ENCODE data around the gene IL2RA.

DNA sequence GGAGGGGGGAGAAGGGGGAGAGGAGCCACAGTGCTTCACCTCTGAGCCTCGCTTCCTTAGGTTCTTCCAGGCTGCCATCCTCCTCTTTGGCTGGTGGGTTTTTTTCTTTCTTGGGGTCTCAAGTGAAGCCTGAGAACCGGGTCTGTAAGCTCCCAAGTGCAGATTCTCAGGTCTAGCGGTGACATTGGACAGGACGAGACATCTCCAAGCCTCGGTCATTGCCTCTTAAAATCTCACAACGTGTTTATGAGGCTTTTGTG is 84.0 kb downstream of the IL2RA start:
- TF ChIP-seq, protein P1, sequence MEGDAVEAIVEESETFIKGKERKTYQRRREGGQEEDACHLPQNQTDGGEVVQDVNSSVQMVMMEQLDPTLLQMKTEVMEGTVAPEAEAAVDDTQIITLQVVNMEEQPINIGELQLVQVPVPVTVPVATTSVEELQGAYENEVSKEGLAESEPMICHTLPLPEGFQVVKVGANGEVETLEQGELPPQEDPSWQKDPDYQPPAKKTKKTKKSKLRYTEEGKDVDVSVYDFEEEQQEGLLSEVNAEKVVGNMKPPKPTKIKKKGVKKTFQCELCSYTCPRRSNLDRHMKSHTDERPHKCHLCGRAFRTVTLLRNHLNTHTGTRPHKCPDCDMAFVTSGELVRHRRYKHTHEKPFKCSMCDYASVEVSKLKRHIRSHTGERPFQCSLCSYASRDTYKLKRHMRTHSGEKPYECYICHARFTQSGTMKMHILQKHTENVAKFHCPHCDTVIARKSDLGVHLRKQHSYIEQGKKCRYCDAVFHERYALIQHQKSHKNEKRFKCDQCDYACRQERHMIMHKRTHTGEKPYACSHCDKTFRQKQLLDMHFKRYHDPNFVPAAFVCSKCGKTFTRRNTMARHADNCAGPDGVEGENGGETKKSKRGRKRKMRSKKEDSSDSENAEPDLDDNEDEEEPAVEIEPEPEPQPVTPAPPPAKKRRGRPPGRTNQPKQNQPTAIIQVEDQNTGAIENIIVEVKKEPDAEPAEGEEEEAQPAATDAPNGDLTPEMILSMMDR (IDR thresholded peaks at IDR 0.05; ENCODE audit: low read length) = no peak
- no peak for TF ChIP-seq EZH2 (IDR thresholded peaks at IDR 0.05; ENCODE audit: borderline replicate concordance, low read length)
